ENCODE measurements around the gene HEMK1.

GRCh38 chr3:50630394-50630793 lies 61.1 kb downstream of the HEMK1 start:
- TF ChIP-seq POLR2A (IDR thresholded peaks at IDR 0.05) (no peak), EP300 (IDR thresholded peaks at IDR 0.05; ENCODE audit: low read depth) (no peak)
- TF ChIP-seq, protein P1, sequence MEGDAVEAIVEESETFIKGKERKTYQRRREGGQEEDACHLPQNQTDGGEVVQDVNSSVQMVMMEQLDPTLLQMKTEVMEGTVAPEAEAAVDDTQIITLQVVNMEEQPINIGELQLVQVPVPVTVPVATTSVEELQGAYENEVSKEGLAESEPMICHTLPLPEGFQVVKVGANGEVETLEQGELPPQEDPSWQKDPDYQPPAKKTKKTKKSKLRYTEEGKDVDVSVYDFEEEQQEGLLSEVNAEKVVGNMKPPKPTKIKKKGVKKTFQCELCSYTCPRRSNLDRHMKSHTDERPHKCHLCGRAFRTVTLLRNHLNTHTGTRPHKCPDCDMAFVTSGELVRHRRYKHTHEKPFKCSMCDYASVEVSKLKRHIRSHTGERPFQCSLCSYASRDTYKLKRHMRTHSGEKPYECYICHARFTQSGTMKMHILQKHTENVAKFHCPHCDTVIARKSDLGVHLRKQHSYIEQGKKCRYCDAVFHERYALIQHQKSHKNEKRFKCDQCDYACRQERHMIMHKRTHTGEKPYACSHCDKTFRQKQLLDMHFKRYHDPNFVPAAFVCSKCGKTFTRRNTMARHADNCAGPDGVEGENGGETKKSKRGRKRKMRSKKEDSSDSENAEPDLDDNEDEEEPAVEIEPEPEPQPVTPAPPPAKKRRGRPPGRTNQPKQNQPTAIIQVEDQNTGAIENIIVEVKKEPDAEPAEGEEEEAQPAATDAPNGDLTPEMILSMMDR (IDR thresholded peaks at IDR 0.05), result no peak

All from transverse colon (tissue), 3 donors.